NOMO-1 treated with dmso at 0.1 percent for 144 hours (cell line): ENCODE data around the gene SCAF8.
"Not testable (repeated sequence)": the region's sequence is repeated elsewhere in the genome, so short reads cannot be mapped to it uniquely, and the experiment has no call there.

Experiments used
- DNase-seq: peaks from one replicate; lab custom pipeline; 2025; ENCODE audit not compliant: unreplicated experiment; lab: John Stamatoyannopoulos, UW

SCAF8 gene

GRCh38 chr6:154779157-154779556 is 45.9 kb downstream of the SCAF8 start:
- DNase-seq, result not testable (repeated sequence)

GRCh38 chr6:154782193-154782592 is 49.0 kb downstream of the SCAF8 start:
- DNase-seq, result no peak

- no peak for DNase-seq
Observed at GRCh38 chr6:154783229-154783628, 50.0 kb downstream of the SCAF8 start.

GRCh38 chr6:154785075-154785474 is 51.9 kb downstream of the SCAF8 start:
- DNase-seq, result no peak

- DNase-seq, result no peak
Observed at GRCh38 chr6:154786144-154786868, 53.1 kb downstream of the SCAF8 start.

GRCh38 chr6:154791556-154792317 is 58.5 kb downstream of the SCAF8 start:
- no peak for DNase-seq

GRCh38 chr6:154792325-154792724 is 59.1 kb downstream of the SCAF8 start:
- no peak for DNase-seq

GRCh38 chr6:154792761-154793160 is 59.5 kb downstream of the SCAF8 start:
- DNase-seq, result no peak

- DNase-seq, result no peak
Observed at GRCh38 chr6:154796484-154796883, 63.3 kb downstream of the SCAF8 start.

GRCh38 chr6:154797857-154798256 is 64.6 kb downstream of the SCAF8 start:
- no peak for DNase-seq

GRCh38 chr6:154800338-154800737 is 67.1 kb downstream of the SCAF8 start:
- DNase-seq, result no peak

GRCh38 chr6:154805288-154805911 is 72.2 kb downstream of the SCAF8 start:
- peak; percentile 3 for DNase-seq

- no peak for DNase-seq
Observed at GRCh38 chr6:154806804-154807203, 73.6 kb downstream of the SCAF8 start.

- not testable (repeated sequence) for DNase-seq
Observed at GRCh38 chr6:154811663-154812062, 78.4 kb downstream of the SCAF8 start.

- DNase-seq, result no peak
Observed at GRCh38 chr6:154814063-154814462, 80.8 kb downstream of the SCAF8 start.

GRCh38 chr6:154815938-154816820 is 83.0 kb downstream of the SCAF8 start:
- DNase-seq, result no peak

GRCh38 chr6:154821099-154821498 is 87.9 kb downstream of the SCAF8 start:
- DNase-seq, result no peak

- no peak for DNase-seq
Observed at GRCh38 chr6:154821638-154822037, 88.4 kb downstream of the SCAF8 start.

GRCh38 chr6:154822947-154823558 is 89.8 kb downstream of the SCAF8 start:
- no peak for DNase-seq

- DNase-seq, result no peak
Observed at GRCh38 chr6:154824076-154824475, 90.9 kb downstream of the SCAF8 start.

GRCh38 chr6:154829970-154830369 is 96.8 kb downstream of the SCAF8 start:
- no peak for DNase-seq
